SK-N-SH treated with all-trans-retinoic acid at 6 μM for 48 hours (cell line): ENCODE results near the gene NR2E3.

ENCODE experiments used
- ATAC-seq: fragments of 200-7000 bp; cut with Tn5 transposase; 3 replicates; pipeline ENCODE4 v1.9.1; 2020; ENCODE audit warnings: mild to moderate bottlenecking, moderate library complexity
- BACH2 ChIP-seq: fragments of 250-450 bp; sonication (Bioruptor Pico); IDR thresholded peaks from 2 replicates; pipeline ENCODE4 v1.9.0; 2021; ENCODE audit warnings: mild to moderate bottlenecking, borderline replicate concordance
- CREB5 ChIP-seq: fragments of 250-450 bp; sonication (Bioruptor Pico); IDR thresholded peaks from 2 replicates; pipeline ENCODE4 v1.5.1; 2020; ENCODE audit warnings: low read depth, mild to moderate bottlenecking, moderate library complexity
- CSDC2 ChIP-seq: fragments of 250-450 bp; sonication (Bioruptor Pico); IDR thresholded peaks from 2 replicates; pipeline ENCODE4 v1.5.0; 2020; ENCODE audit warnings: mild to moderate bottlenecking, moderate library complexity
- CSRNP3 ChIP-seq: fragments of 250-450 bp; sonication (Bioruptor Pico); IDR thresholded peaks from 2 replicates; pipeline ENCODE4 v1.5.1; 2021; ENCODE audit warnings: mild to moderate bottlenecking, moderate library complexity
- GLIS3 ChIP-seq: fragments of 250-450 bp; sonication (Bioruptor Pico); IDR thresholded peaks from 2 replicates; pipeline ENCODE4 v1.5.0; 2020; ENCODE audit warnings: mild to moderate bottlenecking, moderate library complexity
- ISL1 ChIP-seq: fragments of 250-450 bp; sonication (Bioruptor Pico); IDR thresholded peaks from 2 replicates; pipeline ENCODE4 v2.1.2; 2022; ENCODE audit warnings: mild to moderate bottlenecking, moderate library complexity
- OSR1 ChIP-seq: fragments of 250-450 bp; sonication (Bioruptor Pico); IDR thresholded peaks from 2 replicates; pipeline ENCODE4 v1.8.0; 2022; ENCODE audit warnings: moderate library complexity, mild to moderate bottlenecking, inconsistent platforms
- POU6F1 ChIP-seq: fragments of 250-450 bp; sonication (Bioruptor Pico); IDR thresholded peaks from 2 replicates; pipeline ENCODE4 v1.8.0; 2021; ENCODE audit warnings: low read depth, mild to moderate bottlenecking, moderate library complexity, borderline replicate concordance
- PPARA ChIP-seq: fragments of 250-450 bp; sonication (Bioruptor Pico); IDR thresholded peaks from 2 replicates; pipeline ENCODE4 v1.5.0; 2020; ENCODE audit warnings: mild to moderate bottlenecking, borderline replicate concordance
- RARB ChIP-seq: fragments of 250-450 bp; sonication (Bioruptor Pico); IDR thresholded peaks from 2 replicates; pipeline ENCODE4 v1.8.0; 2021; ENCODE audit warnings: mild to moderate bottlenecking, moderate library complexity
- SNAI2 ChIP-seq: fragments of 250-450 bp; sonication (Bioruptor Pico); IDR thresholded peaks from 2 replicates; pipeline ENCODE4 v1.5.0; 2020; ENCODE audit warnings: mild to moderate bottlenecking, moderate library complexity
- TCF4 ChIP-seq: fragments of 250-450 bp; sonication (Bioruptor Pico); IDR thresholded peaks from 2 replicates; pipeline ENCODE4 v1.8.0; 2021; ENCODE audit warnings: mild to moderate bottlenecking, moderate library complexity, borderline replicate concordance
- ZC3H10 ChIP-seq: fragments of 250-450 bp; sonication (Bioruptor Pico); IDR thresholded peaks from 2 replicates; pipeline ENCODE4 v1.5.1; 2021; ENCODE audit warnings: mild to moderate bottlenecking, moderate library complexity
- ZFP3 ChIP-seq: fragments of 250-450 bp; sonication (Bioruptor Pico); IDR thresholded peaks from 2 replicates; pipeline ENCODE4 v1.5.0; 2020; ENCODE audit warnings: mild to moderate bottlenecking, moderate library complexity
- ZFP30 ChIP-seq: fragments of 450-650 bp; formaldehyde crosslinking; IDR thresholded peaks from 2 replicates; pipeline ENCODE4 v1.5.0; 2022; ENCODE audit warnings: mild to moderate bottlenecking, moderate library complexity
- ZNF565 ChIP-seq: fragments of 450-650 bp; formaldehyde crosslinking; conservative IDR thresholded peaks from 2 replicates; pipeline ENCODE4 v1.5.0; 2020; ENCODE audit warnings: low read depth, mild to moderate bottlenecking, moderate library complexity
- ZNF8 ChIP-seq: fragments of 450-650 bp; formaldehyde crosslinking; IDR thresholded peaks from 2 replicates; pipeline ENCODE4 v1.5.0; 2020; ENCODE audit warnings: mild to moderate bottlenecking, moderate library complexity
- TF ChIP-seq, protein P1 (sequence below): fragments of 250-450 bp; sonication (Bioruptor Pico); IDR thresholded peaks from 2 replicates; pipeline ENCODE4 v1.8.0; 2020; ENCODE audit warnings: mild to moderate bottlenecking, moderate library complexity, borderline replicate concordance
- TF ChIP-seq, protein P2 (sequence below): fragments of 250-450 bp; sonication (Bioruptor Pico); IDR thresholded peaks from 2 replicates; pipeline ENCODE4 v1.5.0; 2020; ENCODE audit warnings: mild to moderate bottlenecking, moderate library complexity

NR2E3 gene

GRCh38 chr15:71800190-71800589, 10.2 kb upstream of the NR2E3 start:
- TF ChIP-seq ZFP3 (CRISPR knock-in tag) (no peak), CSDC2 (CRISPR knock-in tag) (no peak), CREB5 (CRISPR knock-in tag) (no peak), ZFP30 (CRISPR knock-in tag) (no peak), ZC3H10 (CRISPR knock-in tag) (no peak)
- no peak for ATAC-seq

GRCh38 chr15:71800835-71801745, 9.3 kb upstream of the NR2E3 start:
- peak; percentile 94 for ATAC-seq
- no peak for TF ChIP-seq CSDC2 (CRISPR knock-in tag)
- TF ChIP-seq ZNF8 (CRISPR knock-in tag): no peak
- no peak for TF ChIP-seq ZFP30 (CRISPR knock-in tag)
- TF ChIP-seq OSR1 (CRISPR knock-in tag): no peak
- TF ChIP-seq PPARA (CRISPR knock-in tag): no peak
- TF ChIP-seq RARB (CRISPR knock-in tag): no peak
- no peak for TF ChIP-seq ISL1 (CRISPR knock-in tag)
- no peak for TF ChIP-seq ZNF565 (CRISPR knock-in tag)
- TF ChIP-seq POU6F1: no peak
- no peak for TF ChIP-seq CSRNP3
- TF ChIP-seq GLIS3 (CRISPR knock-in tag): no peak
- TF ChIP-seq TCF4 (CRISPR knock-in tag): no peak
- TF ChIP-seq, protein P1, sequence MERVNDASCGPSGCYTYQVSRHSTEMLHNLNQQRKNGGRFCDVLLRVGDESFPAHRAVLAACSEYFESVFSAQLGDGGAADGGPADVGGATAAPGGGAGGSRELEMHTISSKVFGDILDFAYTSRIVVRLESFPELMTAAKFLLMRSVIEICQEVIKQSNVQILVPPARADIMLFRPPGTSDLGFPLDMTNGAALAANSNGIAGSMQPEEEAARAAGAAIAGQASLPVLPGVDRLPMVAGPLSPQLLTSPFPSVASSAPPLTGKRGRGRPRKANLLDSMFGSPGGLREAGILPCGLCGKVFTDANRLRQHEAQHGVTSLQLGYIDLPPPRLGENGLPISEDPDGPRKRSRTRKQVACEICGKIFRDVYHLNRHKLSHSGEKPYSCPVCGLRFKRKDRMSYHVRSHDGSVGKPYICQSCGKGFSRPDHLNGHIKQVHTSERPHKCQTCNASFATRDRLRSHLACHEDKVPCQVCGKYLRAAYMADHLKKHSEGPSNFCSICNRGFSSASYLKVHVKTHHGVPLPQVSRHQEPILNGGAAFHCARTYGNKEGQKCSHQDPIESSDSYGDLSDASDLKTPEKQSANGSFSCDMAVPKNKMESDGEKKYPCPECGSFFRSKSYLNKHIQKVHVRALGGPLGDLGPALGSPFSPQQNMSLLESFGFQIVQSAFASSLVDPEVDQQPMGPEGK (CRISPR knock-in tag): no peak
- no peak for TF ChIP-seq SNAI2 (CRISPR knock-in tag)
- TF ChIP-seq ZFP3 (CRISPR knock-in tag): no peak

DNA sequence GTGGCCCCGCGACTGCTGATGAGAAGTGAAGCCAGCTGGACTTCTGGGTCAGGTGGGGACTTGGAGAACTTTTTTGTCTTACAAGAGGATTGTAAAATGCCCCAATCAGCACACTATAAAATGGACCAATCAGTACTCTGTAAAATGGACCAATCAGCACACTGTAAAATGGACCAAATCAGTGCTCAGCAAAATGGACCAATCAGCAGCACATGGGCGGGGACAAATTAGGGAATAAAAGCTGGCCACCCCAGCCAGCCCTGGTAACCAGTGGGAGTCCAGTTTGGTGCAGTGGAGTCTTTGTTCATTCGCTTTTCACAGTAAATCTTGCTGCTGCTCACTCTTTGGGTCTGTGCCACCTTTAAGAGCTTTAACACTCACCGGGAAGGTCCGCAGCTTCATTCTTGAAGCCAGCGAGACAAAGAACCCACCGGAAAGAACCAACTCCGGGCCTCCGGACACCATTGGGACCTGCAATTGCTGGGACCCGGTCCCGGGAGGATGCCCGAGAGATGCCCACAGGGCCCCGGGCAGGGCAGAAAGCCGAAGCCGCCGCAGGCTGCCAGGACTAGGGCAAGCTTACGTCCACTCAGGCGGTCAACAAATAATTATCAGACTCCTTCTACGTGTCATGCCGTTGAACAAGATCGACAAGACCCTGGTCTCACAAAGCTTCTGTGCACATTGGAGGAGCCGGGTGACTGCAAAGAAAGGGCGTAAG, 8.3 kb upstream of the NR2E3 start:
- TF ChIP-seq POU6F1: no peak
- TF ChIP-seq PPARA (CRISPR knock-in tag): no peak
- no peak for TF ChIP-seq CSDC2 (CRISPR knock-in tag)
- TF ChIP-seq BACH2: no peak
- no peak for TF ChIP-seq ZFP30 (CRISPR knock-in tag)
- TF ChIP-seq, protein P2, sequence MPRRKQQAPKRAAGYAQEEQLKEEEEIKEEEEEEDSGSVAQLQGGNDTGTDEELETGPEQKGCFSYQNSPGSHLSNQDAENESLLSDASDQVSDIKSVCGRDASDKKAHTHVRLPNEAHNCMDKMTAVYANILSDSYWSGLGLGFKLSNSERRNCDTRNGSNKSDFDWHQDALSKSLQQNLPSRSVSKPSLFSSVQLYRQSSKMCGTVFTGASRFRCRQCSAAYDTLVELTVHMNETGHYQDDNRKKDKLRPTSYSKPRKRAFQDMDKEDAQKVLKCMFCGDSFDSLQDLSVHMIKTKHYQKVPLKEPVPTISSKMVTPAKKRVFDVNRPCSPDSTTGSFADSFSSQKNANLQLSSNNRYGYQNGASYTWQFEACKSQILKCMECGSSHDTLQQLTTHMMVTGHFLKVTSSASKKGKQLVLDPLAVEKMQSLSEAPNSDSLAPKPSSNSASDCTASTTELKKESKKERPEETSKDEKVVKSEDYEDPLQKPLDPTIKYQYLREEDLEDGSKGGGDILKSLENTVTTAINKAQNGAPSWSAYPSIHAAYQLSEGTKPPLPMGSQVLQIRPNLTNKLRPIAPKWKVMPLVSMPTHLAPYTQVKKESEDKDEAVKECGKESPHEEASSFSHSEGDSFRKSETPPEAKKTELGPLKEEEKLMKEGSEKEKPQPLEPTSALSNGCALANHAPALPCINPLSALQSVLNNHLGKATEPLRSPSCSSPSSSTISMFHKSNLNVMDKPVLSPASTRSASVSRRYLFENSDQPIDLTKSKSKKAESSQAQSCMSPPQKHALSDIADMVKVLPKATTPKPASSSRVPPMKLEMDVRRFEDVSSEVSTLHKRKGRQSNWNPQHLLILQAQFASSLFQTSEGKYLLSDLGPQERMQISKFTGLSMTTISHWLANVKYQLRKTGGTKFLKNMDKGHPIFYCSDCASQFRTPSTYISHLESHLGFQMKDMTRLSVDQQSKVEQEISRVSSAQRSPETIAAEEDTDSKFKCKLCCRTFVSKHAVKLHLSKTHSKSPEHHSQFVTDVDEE (CRISPR knock-in tag): no peak
- no peak for TF ChIP-seq OSR1 (CRISPR knock-in tag)
- ATAC-seq: no peak
